Measurements from ENCODE around the gene GUSB. TPM values are rescaled to one million over a fixed set of nuclear protein-coding genes. Genes with fewer than 3 reads are reported as not detected.

The GUSB gene
- total and polyA plus RNA-seq, 2 donors from 2014 or later, result 60.1 to 61.8 TPM

DNA sequence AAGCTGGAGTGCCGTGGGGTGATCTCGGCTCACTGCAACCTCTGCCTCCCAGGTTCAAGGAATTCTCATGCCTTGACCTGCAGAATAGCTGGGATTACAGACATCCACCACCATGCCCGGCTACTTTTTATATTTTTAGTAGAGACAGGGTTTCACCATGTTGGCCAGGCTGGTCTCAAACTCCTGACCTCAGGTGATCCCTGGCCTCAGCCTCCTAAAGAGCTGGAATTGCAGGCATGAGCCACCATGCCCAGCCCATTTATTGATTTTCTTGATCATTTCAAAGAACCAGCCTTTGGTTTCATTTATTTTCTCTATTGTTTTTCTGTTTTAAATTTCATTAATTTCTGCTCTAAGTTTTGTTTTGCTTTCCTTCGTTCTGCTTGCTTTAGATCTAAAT lies 50.3 kb downstream of the GUSB start:
- Histone ChIP-seq H3K27me3 (ENCODE audit: control insufficient read depth, insufficient read depth, low read length) (no peaks in the 10 kb centered on the region), H3K4me3 (ENCODE audit: low read length in 3 of 3) (no peak overlapping the region), H3K36me3 (ENCODE audit: control insufficient read depth in 2 of 3, insufficient read depth in 3 of 3, low read length in 3 of 3) (no peaks in the 10 kb centered on the region), H3K9me3 (ENCODE audit: control insufficient read depth in 2 of 3, insufficient read depth in 1 of 3, low read length in 3 of 3) (no peaks in the 10 kb centered on the region), H3K9ac (ENCODE audit: low read length in 3 of 3) (no peak overlapping the region), H3K4me1 (ENCODE audit: control insufficient read depth in 2 of 3, insufficient read depth in 2 of 3, low read depth in 1 of 3, low read length in 3 of 3) (no peaks in the 10 kb centered on the region), H3K27ac (ENCODE audit: low read depth in 2 of 2, low read length in 2 of 2) (no peak overlapping the region)
- FAIRE-seq (no peak), DNase-seq (no peak)
- TF ChIP-seq, protein P1, sequence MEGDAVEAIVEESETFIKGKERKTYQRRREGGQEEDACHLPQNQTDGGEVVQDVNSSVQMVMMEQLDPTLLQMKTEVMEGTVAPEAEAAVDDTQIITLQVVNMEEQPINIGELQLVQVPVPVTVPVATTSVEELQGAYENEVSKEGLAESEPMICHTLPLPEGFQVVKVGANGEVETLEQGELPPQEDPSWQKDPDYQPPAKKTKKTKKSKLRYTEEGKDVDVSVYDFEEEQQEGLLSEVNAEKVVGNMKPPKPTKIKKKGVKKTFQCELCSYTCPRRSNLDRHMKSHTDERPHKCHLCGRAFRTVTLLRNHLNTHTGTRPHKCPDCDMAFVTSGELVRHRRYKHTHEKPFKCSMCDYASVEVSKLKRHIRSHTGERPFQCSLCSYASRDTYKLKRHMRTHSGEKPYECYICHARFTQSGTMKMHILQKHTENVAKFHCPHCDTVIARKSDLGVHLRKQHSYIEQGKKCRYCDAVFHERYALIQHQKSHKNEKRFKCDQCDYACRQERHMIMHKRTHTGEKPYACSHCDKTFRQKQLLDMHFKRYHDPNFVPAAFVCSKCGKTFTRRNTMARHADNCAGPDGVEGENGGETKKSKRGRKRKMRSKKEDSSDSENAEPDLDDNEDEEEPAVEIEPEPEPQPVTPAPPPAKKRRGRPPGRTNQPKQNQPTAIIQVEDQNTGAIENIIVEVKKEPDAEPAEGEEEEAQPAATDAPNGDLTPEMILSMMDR (IDR thresholded peaks at IDR 0.05; ENCODE audit: borderline replicate concordance, extremely low read depth, insufficient read depth), result no peak
- intact Hi-C loops (cut with DNase I), result no loop called here

DNA sequence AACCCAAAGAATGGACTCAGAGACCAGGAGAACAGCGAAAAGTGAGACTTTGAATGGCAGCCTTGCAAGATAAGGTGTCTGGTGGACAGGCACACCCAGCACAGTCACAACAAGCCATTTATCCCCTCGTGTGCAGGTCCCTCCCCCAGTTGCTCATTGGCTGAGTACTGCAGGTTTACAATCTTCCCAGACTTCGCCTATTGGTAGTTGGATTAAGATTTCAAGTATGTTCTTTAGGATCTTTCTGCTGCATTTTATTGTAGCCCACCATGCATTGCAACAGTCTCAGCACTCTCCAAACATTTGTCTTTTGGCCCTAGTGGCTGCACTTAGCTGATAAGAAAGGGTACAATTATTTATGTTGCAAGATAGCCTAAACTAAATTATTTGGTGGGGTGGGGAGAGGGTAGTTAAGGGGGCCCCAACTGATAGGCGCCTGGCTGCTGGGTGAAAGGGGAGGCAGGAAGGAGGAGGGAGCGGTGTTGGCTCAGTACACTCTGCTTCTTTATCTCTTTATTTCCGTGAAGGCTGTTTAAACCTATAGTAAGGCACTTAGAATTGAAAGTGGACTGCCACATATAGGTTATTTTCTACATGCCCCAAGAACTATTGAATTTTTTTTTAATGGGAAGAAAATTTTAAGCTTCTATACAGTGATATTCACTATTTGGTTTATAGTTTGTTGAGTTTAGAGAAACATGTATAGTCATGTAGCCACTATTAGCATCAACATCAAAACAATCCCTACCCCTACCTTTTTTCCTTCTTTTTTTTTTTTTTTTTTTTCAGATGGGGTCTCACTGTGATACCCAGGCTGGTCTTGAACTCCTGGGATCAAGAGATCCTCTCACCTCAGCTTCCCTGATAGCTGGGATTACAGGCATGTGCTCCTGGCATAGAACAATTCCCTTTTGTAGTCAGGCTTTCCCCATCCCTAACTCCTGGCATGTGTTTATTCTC lies 54.2 kb downstream of the GUSB start:
- Histone ChIP-seq H3K9me3 (ENCODE audit: control insufficient read depth in 2 of 3, insufficient read depth in 1 of 3, low read length in 3 of 3) (no peaks in the 10 kb centered on the region), H3K9ac (ENCODE audit: low read length in 3 of 3) (no peak overlapping the region), H3K36me3 (ENCODE audit: control insufficient read depth in 2 of 3, insufficient read depth in 3 of 3, low read length in 3 of 3) (no peaks in the 10 kb centered on the region), H3K27me3 (ENCODE audit: control insufficient read depth, insufficient read depth, low read length) (no peaks in the 10 kb centered on the region), H3K4me3 (ENCODE audit: low read length in 3 of 3) (no peak overlapping the region), H3K4me1 (ENCODE audit: control insufficient read depth in 2 of 3, insufficient read depth in 2 of 3, low read depth in 1 of 3, low read length in 3 of 3) (no peaks in the 10 kb centered on the region), H3K27ac (ENCODE audit: low read depth in 2 of 2, low read length in 2 of 2) (no peak overlapping the region)
- FAIRE-seq, result no peak
- TF ChIP-seq, protein P1 (IDR thresholded peaks at IDR 0.05; ENCODE audit: borderline replicate concordance, extremely low read depth, insufficient read depth), result no peak
- intact Hi-C loops (cut with DNase I), result no loop called here
- peak in 2 of 5 donors; percentile 7 to 30 for DNase-seq

DNA sequence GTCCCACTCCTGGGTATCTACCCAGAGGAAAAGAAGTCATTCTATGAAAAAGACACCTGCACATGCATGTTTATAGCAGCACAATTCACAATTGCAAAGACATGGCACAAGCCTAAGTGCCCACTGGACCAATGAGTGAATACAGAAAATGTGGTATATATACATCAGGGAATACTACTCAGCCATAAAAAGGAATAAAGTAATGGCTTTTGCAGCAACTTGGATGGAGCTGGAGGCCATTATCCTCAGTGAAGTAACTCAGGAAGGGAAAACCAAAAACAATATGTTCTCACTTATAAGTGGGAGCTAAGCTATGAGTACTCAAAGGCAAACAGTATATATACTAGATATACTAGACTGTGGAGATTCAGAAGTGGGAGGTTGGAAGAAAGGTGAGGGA lies 55.4 kb downstream of the GUSB start:
- H3K36me3 ChIP-seq (ENCODE audit: control insufficient read depth in 2 of 3, insufficient read depth in 3 of 3, low read length in 3 of 3), result no peaks in the 10 kb centered on the region
- H3K9me3 ChIP-seq (ENCODE audit: control insufficient read depth in 2 of 3, insufficient read depth in 1 of 3, low read length in 3 of 3), result no peaks in the 10 kb centered on the region
- no peak overlapping the region for H3K4me3 ChIP-seq (ENCODE audit: low read length in 3 of 3)
- DNase-seq, result no peak
- TF ChIP-seq, protein P1 (IDR thresholded peaks at IDR 0.05; ENCODE audit: borderline replicate concordance, extremely low read depth, insufficient read depth), result no peak
- intact Hi-C loops (cut with DNase I), result no loop called here
- H3K27me3 ChIP-seq (ENCODE audit: control insufficient read depth, insufficient read depth, low read length), result no peaks in the 10 kb centered on the region
- no peak overlapping the region for H3K27ac ChIP-seq (ENCODE audit: low read depth in 2 of 2, low read length in 2 of 2)
- no peak for FAIRE-seq
- no peak overlapping the region for H3K9ac ChIP-seq (ENCODE audit: low read length in 3 of 3)
- no peaks in the 10 kb centered on the region for H3K4me1 ChIP-seq (ENCODE audit: control insufficient read depth in 2 of 3, insufficient read depth in 2 of 3, low read depth in 1 of 3, low read length in 3 of 3)
